H1 (cell line): ENCODE data around the gene KRTAP12-4. TPM values are rescaled to one million over a fixed set of nuclear protein-coding genes. Genes with fewer than 3 reads are reported as not detected.

Experiments used
- CBX8 ChIP-seq: fragments of 300-800, 300-1000 bp; sonication (generic); IDR thresholded peaks from 2 replicates; pipeline ENCODE4 v1.7.1; 2016; ENCODE audit warnings: low read depth, low read length, borderline replicate concordance
- JUND ChIP-seq: IDR thresholded peaks from 2 replicates; pipeline ENCODE4 v1.6.1; 2011; ENCODE audit warnings: mild to moderate bottlenecking, improper control_type of control experiment, low read length
- KDM5A ChIP-seq: fragments of 200-600 bp; IDR thresholded peaks from 2 replicates; pipeline ENCODE4 v1.7.1; 2012; ENCODE audit warnings: mild to moderate bottlenecking, low read length, inconsistent platforms, mixed read lengths
- POU5F1 ChIP-seq: IDR thresholded peaks from 2 replicates; pipeline ENCODE4 v1.6.1; 2011; ENCODE audit warnings: low read depth, mild to moderate bottlenecking, low read length, moderate library complexity
- RXRA ChIP-seq: IDR thresholded peaks from 2 replicates; pipeline ENCODE4 v1.6.1; 2011; ENCODE audit warnings: low read depth, mild to moderate bottlenecking, low read length, moderate library complexity; ENCODE audit not compliant: insufficient read depth
- SP2 ChIP-seq: IDR thresholded peaks from 2 replicates; pipeline ENCODE4 v1.6.1; 2012; ENCODE audit warnings: mild to moderate bottlenecking, low read length, inconsistent platforms
- TEAD4 ChIP-seq: IDR thresholded peaks from 2 replicates; pipeline ENCODE4 v1.6.1; 2012; ENCODE audit warnings: low read depth, low read length, inconsistent platforms, mixed read lengths
- YY1 ChIP-seq: IDR thresholded peaks from 2 replicates; pipeline ENCODE4 v1.6.1; 2011; ENCODE audit warnings: low read depth, mild to moderate bottlenecking, low read length
- polyA plus RNA-seq, 7 experiments: library from polyadenylated mRNA; depleted of rRNA in 3 of 7; stranded (reverse) in 5 of 7; unstranded in 2 of 7; fragments of >200 nt in 5 of 7; fragments of 200-250 nt in 2 of 7; gene quantifications; 1 replicate in 5 of 7; 2 replicates in 1 of 7; 4 replicates in 1 of 7; pipeline versions ENCODE4 v1.2.1 to v1.2.3, GENCODE V29; 2011 to 2013; ENCODE audit warnings: missing spikeins in 2 of 7, mixed read lengths in 2 of 7
- total RNA-seq: library from RNA; stranded (reverse); fragmentation: NEBNext Ultra II Directional; extraction: Animal tissue kit (Norgen Biotek cat#: 25700); gene quantifications from 2 replicates; pipeline ENCODE4 v1.2.1, GENCODE V29; 2021

KRTAP12-4 gene
- total and polyA plus RNA-seq, 2 of the 8 experiments (the other 6 are each of a cell fraction or from before 2014, with no cell fraction given): not detected

DNA sequence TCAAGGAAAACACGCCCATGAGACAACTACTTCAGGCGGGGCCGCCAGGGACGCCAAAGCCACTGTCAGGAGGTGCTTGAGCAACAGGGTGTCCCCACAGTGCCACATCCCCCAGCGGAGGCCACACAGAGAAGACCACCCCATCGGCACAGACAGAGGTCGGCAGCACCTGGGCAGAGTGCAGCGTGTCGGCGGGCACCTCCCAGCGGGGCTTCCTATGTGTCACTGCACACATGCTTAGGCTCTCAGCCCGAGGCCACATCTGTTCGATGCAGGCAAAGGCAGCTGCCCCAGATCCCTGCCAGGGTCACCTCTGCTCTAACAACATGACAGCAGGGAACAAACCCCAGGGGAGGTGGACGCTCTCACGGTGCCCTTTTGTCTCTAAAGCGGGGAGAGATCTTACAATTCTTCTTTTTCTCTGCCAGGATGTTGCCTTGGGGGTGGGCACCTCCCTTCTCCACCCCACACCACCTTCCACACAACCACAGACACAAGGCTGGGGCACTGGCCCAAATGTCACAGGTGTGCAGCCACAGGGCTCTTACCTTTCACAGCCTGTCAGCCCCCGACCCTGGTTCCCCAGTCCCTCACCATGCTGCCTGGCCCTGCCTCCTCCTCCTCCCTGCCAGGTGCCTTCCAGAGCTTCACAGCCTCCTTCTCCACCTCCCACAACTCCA is 38.4 kb downstream of the KRTAP12-4 start (continued):
- TF ChIP-seq KDM5A (no peak), POU5F1 (no peak), YY1 (no peak), JUND (no peak), RXRA (no peak), SP2 (no peak), TEAD4 (no peak), CBX8 (no peak)
